NCI-H128 (cell line): ENCODE data around the gene AICDA.
"Not testable (repeated sequence)": the region's sequence is repeated elsewhere in the genome, so short reads cannot be mapped to it uniquely, and the experiment has no call there.

Source experiments
- DNase-seq: peaks from one replicate; lab custom pipeline; 2025; ENCODE audit not compliant: unreplicated experiment; lab: John Stamatoyannopoulos, UW

The AICDA gene

GRCh38 chr12:8612629-8613028, at the start of gene AICDA:
Gene AICDA, minus strand, starts transcription at chr12:8612859. Its CDS starts 92 bp downstream, at chr12:8612767.
- DNase-seq, result no peak

DNA sequence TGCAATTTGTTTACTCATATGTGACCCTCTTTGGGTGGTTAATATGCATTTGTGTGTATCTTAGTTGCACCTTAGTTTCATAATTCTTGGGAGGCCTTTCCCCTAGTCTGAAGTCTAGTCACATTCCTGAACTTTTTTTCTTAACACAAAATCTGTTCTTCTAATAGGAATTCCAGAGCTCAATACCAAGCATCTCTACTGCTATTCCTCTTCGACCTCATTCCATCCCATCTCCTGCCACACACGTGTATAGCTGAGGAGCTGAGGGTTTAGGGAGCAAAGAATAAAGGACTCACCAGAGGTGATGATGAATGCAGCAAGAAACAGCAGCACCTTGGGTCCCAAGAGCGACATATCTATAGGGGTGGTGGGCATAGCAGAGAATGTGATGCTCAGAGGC, 49.1 kb upstream of the AICDA start:
- no peak for DNase-seq

DNA sequence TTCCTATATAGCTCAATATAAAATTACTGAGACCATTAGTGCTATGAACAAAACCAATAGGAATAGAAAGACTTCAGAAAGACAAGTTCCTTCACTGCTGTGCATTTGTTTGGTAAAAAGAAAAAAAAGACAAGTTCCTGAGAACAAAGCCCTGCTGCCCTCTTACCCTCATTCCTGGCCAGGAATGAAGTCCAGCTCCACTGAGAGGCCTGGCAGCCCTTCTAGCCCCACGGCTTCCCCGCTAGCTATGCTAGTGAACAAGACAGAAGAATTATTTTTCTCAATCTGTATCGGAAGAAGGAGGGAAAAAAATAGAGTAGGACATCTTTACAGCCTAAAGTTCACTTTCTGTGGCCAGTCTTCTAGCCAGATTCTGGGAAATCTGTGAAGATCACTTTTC, 48.4 kb upstream of the AICDA start:
- no peak for DNase-seq

GRCh38 chr12:8658346-8658745, 45.7 kb upstream of the AICDA start:
- no peak for DNase-seq

DNA sequence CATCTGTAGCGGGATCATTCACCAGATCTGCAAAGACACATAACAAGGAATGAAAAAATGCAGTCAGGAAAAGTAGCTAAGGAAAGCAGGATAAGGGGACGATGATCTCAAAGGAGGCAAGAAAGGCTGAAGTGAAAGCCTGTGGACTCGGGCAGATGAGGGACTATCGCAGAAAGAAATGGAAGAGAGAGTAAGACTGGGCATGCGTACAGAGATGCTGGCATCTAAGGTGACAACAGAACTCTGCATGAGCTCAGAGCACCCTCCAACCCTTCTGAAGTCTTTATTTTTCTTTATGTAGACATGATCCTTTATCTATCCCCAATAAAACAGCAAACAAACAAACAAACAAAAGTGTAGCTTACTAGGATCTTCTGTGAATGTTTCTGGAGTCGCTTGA, 42.8 kb upstream of the AICDA start:
- no peak for DNase-seq

GRCh38 chr12:8648576-8649205, 36.0 kb upstream of the AICDA start:
- no peak for DNase-seq

- DNase-seq, result no peak
Observed at GRCh38 chr12:8647968-8648367, 35.3 kb upstream of the AICDA start.

GRCh38 chr12:8644345-8645248, 31.9 kb upstream of the AICDA start:
- no peak for DNase-seq

DNA sequence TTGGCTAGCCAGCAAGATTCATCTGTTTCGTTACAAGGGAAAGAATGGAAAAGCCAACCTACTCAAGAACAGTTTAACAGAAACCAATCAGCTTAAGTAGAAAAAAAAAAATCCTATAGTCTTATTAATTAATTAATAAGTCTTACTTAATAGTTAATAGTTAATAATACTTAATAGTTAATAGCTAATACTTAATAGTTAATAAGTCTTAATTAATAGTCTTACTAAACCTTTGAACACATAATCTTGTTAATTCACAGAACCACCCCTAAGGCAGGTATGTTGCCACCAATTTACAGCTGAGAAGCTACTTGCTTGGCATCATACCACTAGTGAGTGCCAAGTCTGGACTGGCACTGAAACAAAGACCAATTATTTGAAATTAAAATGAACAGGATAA, 30.1 kb upstream of the AICDA start:
- DNase-seq, result no peak

GRCh38 chr12:8639936-8640335, 27.3 kb upstream of the AICDA start:
- DNase-seq, result no peak

DNA sequence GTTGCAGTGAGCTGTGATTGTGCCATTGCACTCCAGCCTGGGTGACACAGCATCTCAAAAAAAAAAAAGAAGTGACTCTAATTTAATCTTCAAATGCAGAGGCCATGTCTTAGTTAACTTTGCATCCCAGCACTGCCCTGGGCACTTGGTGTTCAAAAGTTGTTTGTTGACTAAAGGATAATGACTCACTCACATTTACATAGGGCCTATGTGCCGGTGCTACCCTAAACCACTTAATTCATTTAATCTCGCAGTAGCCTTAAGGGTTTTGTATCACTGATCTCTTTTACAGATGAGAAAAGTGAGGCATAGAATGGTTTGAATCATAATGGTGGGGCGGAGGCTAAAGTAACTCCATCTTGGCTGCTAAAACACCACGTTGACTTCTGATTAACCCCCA, 26.3 kb upstream of the AICDA start:
- DNase-seq, result no peak

DNA sequence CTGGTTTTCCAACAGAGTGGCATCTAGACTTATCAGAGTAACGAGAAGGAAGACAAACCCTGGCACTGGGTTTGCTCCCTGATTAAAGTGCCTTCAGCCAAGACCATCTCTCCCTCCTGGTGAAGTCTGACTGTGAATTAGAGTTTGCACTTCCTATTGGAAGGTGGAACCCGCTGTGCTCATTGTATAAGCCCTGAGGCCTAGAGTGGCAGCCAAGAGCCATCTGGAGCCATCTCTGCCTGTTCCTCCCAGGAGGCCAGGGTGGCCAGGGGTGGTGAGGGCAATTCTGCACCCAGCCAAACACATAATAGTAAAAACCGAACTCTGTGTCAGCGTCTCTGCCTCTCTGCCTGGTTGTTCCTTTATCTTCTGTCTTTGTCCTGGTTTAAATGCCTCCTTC, 25.0 kb upstream of the AICDA start:
- no peak for DNase-seq

- DNase-seq, result no peak
Observed at GRCh38 chr12:8637244-8637643, 24.6 kb upstream of the AICDA start.

GRCh38 chr12:8636581-8636980, 23.9 kb upstream of the AICDA start:
- no peak for DNase-seq

DNA sequence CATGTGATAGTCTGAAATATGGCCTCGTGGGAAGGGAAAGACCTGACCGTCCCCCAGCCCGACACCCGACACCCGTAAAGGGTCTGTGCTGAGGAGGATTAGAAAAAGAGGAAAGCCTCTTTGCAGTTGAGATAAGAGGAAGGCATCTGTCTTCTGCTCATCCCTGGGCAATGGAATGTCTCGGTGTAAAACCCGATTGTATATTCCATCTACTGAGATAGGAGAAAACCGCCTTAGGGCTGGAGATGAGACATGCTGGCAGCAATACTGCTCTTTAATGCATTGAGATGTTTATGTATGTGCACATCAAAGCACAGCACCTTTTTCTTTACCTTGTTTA, 23.3 kb upstream of the AICDA start:
- not testable (repeated sequence) for DNase-seq

GRCh38 chr12:8635342-8636006, 22.8 kb upstream of the AICDA start:
- not testable (repeated sequence) for DNase-seq

GRCh38 chr12:8630131-8630530, 17.5 kb upstream of the AICDA start:
- no peak for DNase-seq

GRCh38 chr12:8629486-8630033, 16.9 kb upstream of the AICDA start:
- DNase-seq, result no peak

DNA sequence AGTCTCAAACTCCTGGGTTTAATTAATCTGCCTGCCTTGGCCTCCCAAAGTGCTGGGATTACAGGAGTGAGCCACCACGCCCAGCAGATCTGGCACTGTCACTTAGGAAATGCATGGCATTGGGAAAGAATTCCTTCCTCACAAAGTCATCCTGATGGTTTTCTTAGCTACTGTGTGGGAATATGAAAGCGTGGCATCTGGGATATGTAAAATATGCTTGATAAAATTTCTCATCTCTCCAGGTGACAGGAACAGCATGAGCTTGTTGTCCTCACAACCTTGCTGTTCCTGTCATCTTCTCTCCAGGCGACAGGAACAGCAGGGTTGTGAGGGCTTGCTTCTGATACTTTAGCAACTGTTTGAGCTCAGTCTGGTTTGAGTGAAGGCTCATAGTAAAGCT, 16.1 kb upstream of the AICDA start:
- DNase-seq, result no peak

DNA sequence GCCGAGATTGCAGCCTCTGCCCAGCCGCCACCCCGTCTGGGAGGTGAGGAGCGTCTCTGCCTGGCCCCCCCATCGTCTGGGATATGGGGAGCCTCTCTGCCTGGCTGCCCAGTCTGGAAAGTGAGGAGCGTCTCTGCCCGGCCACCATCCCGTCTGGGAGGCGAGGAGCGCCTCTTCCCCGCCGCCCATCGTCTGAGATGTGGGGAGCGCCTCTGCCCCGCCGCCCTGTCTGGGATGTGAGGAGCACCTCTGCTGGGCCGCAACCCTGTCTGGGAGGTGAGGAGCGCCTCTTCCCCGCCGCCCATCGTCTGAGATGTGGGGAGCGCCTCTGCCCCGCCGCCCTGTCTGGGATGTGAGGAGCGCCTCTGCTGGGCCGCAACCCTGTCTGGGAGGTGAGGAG, 12.1 kb upstream of the AICDA start:
- not testable (repeated sequence) for DNase-seq

GRCh38 chr12:8622646-8623045, 10.0 kb upstream of the AICDA start:
- DNase-seq, result no peak

DNA sequence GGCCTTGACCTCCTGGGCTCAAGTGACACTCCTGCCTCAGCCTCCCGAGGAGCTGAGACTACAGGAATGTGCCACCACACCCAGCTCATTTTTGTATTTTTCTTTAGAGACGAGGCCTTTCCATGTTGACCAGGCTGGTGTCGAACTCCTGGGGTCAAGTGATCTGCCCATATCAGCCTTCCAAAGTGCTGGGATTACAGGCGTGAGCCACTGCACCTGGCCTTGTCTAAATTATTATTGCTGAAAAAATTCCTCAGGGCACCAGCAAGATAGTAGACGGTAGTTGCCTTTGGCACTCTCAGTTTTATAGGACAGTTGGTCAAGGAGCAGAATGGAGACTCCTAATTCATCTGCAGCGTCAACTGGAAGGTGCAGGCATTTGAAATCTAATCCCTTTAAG, 2.5 kb upstream of the AICDA start:
- DNase-seq, result no peak
